Transverse colon (tissue), 4 donors: ENCODE data around the gene CELSR1. TPM values are rescaled to one million over a fixed set of nuclear protein-coding genes. Genes with fewer than 3 reads are reported as not detected.

Experiments
- DNase-seq: peaks from one replicate; pipeline ENCODE4 v3.0.0-alpha.2; 2019
- H3K27ac ChIP-seq, 4 donors: fragments of 200-600 bp; sonication (generic); 2 replicates each; pipeline ENCODE4 v1.5.1; 2016 to 2018; ENCODE audit warnings: inconsistent platforms in 4 of 4
- H3K27me3 ChIP-seq: fragments of 200-600 bp; sonication (generic); 2 replicates; pipeline ENCODE4 v1.5.1; 2017; ENCODE audit warnings: inconsistent platforms
- H3K36me3 ChIP-seq, 4 donors: fragments of 200-600 bp; sonication (generic); 2 replicates each; pipeline ENCODE4 v1.5.1; 2017 to 2019; ENCODE audit warnings: inconsistent platforms in 4 of 4
- H3K4me1 ChIP-seq, 4 donors: fragments of 200-600 bp; sonication (generic); 2 replicates each; pipeline ENCODE4 v1.5.1; 2017 to 2020; ENCODE audit warnings: inconsistent platforms in 4 of 4
- H3K4me3 ChIP-seq, 4 donors: fragments of 200-600 bp; sonication (generic); 1 replicate in 1 of 4; 2 replicates in 3 of 4; pipeline versions ENCODE4 v1.5.1 to v1.6.1; 2017 to 2019; ENCODE audit warnings: inconsistent platforms in 4 of 4
- H3K9me3 ChIP-seq, 2 donors: fragments of 200-600 bp; sonication (generic); 2 replicates each; pipeline ENCODE4 v1.5.1; 2017 to 2019; ENCODE audit warnings: inconsistent platforms in 2 of 2
- EP300 ChIP-seq: sonication (generic); formaldehyde crosslinking; IDR thresholded peaks from one replicate; pipeline ENCODE4 v1.6.1; 2017; ENCODE audit warnings: antibody characterized with exemption, low read depth
- POLR2A ChIP-seq: fragments of 450-650 bp; IDR thresholded peaks from one replicate; pipeline ENCODE4 v1.6.1; 2016; ENCODE audit warnings: antibody characterized with exemption, mild to moderate bottlenecking, moderate library complexity
- POLR2AphosphoS5 ChIP-seq, 3 donors: sonication (generic); formaldehyde crosslinking; IDR thresholded peaks; one replicate each; pipeline ENCODE4 v1.6.1; 2016; ENCODE audit warnings: antibody characterized with exemption in 3 of 3
- WGBS, 2 donors: methylation state at CpG; one replicate each; pipeline ENCODE4 v1.1.5; 2018; ENCODE audit warnings: low coverage in 1 of 2; 5-methylcytosine and 5-hydroxymethylcytosine counted together
- in situ Hi-C, 4 donors: fragments of 200-750 bp; cut with MboI; loops; one replicate each; pipeline versions ENCODE4 v1.15.0 to v1.15.1; 2017; ENCODE audit warnings: low sequenced_read_pairs in 3 of 4, low pct_ligation_motif_present in 1 of 4, low pct_unique_long_range_greater_than_20kb in 1 of 4
- intact Hi-C: fragments of 100-400 bp; cut with DNase I; formaldehyde crosslinking; loops from one replicate; pipeline ENCODE4 v1.15.1; 2023; ENCODE audit warnings: low total_unique reads
- total RNA-seq, 4 donors: library from RNA; depleted of rRNA; stranded (reverse); fragments of >200 nt; gene quantifications; one replicate each; pipeline ENCODE4 v1.1.0, GENCODE V29; 2016
- TF ChIP-seq, protein P1 (sequence below), 5 experiments: fragments of 200-600 bp in 3 of 5; fragments of 450-650 bp in 2 of 5; sonication (generic) in 3 of 5; IDR thresholded peaks; 1 replicate in 2 of 5; 2 replicates in 3 of 5; pipeline ENCODE4 v1.5.1; 2016 to 2017; ENCODE audit warnings: antibody characterized with exemption in 5 of 5, inconsistent platforms in 3 of 5, mild to moderate bottlenecking in 2 of 5, moderate library complexity in 1 of 5

Gene CELSR1
- total RNA-seq, 4 donors from 2014 or later = 0.96 to 2.5 (median 1.4) TPM

DNA sequence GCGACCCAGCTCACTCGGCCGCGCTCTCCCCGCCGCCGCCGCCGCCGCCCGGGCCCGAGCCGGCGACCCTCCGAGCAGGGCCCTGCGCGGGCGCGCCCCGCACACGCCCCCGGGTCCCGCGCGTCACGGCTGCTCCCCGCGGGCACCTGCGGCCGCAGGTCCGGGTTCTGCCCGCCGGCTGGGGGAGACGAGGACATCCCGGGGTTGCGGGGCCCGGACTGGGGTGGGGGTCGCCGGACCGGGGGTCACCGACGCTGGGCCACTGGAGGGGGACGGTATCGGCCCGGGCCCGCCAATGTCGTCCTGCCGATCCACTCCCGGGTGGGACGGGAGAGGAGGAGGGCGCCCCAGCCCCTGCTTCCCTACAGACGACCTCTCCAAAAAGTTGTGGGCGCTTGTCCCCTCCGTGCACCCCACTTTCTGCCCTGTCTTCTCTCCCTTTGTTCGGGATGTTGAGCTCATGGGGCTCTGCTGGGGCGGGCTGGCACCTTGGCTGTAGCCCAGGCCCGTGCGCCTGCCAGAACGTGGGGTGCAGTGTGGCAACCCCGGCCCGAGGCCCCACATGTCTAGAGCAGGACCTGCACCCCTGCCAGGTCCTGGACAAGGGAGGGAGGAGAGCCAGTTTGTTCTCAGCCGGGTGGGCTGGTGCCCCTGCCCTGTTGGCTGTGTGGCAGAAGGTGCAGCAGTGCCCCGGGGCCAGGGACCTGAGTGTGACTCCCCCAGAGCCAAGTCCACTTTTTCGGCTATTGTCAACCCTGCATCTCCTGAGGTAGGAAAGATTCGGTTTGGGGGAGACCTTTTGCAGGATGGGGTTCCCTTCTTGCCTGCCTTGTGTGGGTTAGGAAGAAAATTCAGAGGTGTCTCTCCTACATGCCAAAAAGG is 40.2 kb upstream of the CELSR1 start:
- H3K27me3 ChIP-seq = no peaks in the 10 kb centered on the region
- intact Hi-C loops = no loop called here
- H3K36me3 ChIP-seq = no peaks in the 10 kb centered on the region
- H3K27ac ChIP-seq = peak overlapping the region; percentile 82 to 91 (median 89)
- H3K4me1 ChIP-seq = peaks cover 40 to 72% (median 69%) of the 10 kb centered on the region in 4 donors
- in situ Hi-C loops = no loop called here
- WGBS, 2 donors = 16% methylated on average over 12 of the region's 65 CpGs; no CpG with 5 or more reads in 1 of the 2 donors
- peak; percentile 41 for DNase-seq
- TF ChIP-seq POLR2A (no peak), POLR2AphosphoS5 (IDR thresholded peaks at IDR 0.05) (no peak), EP300 (no peak)
- TF ChIP-seq, protein P1, sequence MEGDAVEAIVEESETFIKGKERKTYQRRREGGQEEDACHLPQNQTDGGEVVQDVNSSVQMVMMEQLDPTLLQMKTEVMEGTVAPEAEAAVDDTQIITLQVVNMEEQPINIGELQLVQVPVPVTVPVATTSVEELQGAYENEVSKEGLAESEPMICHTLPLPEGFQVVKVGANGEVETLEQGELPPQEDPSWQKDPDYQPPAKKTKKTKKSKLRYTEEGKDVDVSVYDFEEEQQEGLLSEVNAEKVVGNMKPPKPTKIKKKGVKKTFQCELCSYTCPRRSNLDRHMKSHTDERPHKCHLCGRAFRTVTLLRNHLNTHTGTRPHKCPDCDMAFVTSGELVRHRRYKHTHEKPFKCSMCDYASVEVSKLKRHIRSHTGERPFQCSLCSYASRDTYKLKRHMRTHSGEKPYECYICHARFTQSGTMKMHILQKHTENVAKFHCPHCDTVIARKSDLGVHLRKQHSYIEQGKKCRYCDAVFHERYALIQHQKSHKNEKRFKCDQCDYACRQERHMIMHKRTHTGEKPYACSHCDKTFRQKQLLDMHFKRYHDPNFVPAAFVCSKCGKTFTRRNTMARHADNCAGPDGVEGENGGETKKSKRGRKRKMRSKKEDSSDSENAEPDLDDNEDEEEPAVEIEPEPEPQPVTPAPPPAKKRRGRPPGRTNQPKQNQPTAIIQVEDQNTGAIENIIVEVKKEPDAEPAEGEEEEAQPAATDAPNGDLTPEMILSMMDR (IDR thresholded peaks at IDR 0.05) = no peak
- peak overlapping the region; percentile 48 to 83 (median 78) for H3K4me3 ChIP-seq
- H3K9me3 ChIP-seq = no peaks in the 10 kb centered on the region

DNA sequence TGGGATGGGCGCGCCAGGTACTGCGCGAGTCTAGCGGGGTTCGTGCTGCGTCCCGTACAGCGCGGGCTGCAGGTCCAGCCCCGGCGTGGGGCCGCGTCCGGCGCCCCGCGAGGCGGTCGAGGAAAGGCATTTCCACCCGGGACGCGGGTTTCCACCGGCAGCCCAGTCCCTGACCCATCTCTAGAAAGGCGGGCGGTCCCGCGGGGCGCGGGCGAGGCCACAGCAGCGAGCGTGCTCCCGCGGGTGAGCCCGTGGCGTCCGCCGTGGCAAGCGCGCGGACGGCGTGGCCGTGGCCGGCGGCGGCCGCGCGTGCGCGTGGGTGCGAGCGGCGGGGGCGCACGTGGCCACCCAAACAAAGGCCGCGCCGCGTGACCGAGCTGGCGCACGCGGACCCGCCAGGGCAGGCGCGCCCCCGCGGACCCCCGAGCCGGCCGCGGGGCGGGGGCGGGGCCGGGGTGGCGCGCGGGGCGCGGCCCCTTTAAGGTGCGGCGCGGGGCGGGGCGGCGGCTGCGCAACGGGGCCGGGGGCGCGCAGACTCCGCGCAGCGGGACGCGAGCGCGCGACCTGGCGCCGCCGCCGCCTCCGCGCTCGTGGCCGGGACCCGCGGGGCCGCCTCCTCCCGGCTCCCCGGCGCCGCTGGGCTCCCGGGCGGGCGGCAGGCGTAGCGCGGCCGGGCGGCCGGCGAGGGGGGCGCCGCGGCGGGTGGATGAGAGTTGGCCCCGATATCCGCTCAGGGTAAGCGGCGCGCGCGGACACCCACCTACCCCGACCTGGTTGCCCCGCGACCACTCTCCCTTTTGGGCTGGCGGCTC is 39.3 kb upstream of the CELSR1 start:
- Histone ChIP-seq H3K36me3 (no peaks in the 10 kb centered on the region), H3K9me3 (peaks cover under 1 to 5% of the 10 kb centered on the region in 2 donors), H3K27ac (peak overlapping the region; percentile 82 to 91 (median 89)), H3K4me1 (peaks cover 36 to 64% (median 62%) of the 10 kb centered on the region in 4 donors), H3K4me3 (peak overlapping the region; percentile 18 to 80 (median 62)), H3K27me3 (no peaks in the 10 kb centered on the region)
- TF ChIP-seq POLR2AphosphoS5 (IDR thresholded peaks at IDR 0.05) = peak in 1 of 3 donors; percentile 27
- TF ChIP-seq, protein P1 (IDR thresholded peaks at IDR 0.05) = no peak
- in situ Hi-C loops = no loop called here
- 3 to 16% methylated on average over 5 to 7 of the region's 142 CpGs for WGBS, 2 donors
- intact Hi-C loops = no loop called here
- DNase-seq = peak; percentile 66

DNA sequence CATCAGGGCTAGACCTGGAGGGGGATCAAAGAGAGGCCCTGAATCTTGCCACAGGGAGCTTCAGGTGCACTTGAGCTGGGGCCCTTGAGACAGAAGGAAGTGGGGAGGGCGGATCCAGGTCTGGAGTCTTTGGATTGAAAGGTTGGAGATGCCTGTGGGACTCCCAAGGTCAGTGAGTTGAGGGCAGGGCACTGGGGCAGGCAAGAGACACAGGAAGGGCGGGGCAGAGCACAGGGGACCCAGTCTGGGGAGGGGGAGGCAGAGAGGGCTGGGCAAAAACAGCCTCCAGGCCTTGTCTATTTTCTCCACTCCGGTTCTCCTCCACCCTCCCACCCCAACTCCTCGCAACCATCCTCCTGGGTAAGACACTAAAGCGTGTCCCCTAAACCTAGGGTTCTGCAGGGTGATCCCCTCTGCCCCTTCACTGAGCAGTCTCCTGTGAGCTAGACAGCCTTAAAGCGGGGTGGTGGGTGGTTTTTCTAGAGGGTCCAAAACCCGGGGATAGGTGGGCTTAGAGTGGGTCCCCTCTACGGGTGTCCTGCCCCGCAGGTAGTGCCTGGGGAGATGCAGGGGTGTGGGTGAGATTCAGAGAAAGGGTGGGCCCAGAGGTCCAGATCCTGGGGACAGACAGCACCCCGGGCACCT is 38.6 kb upstream of the CELSR1 start:
- intact Hi-C loops (no loop called here), in situ Hi-C loops (no loop called here)
- Histone ChIP-seq H3K9me3 (peaks cover 5 to 6% of the 10 kb centered on the region in 2 donors), H3K27me3 (no peaks in the 10 kb centered on the region), H3K4me1 (peaks cover 32 to 57% (median 55%) of the 10 kb centered on the region in 4 donors), H3K27ac (peak overlapping the region; percentile 77 to 81 (median 79)), H3K36me3 (no peaks in the 10 kb centered on the region), H3K4me3 (peak overlapping the region; percentile 12 to 47 (median 29))
- peak; percentile 74 for DNase-seq
- TF ChIP-seq POLR2A (no peak), EP300 (no peak), POLR2AphosphoS5 (IDR thresholded peaks at IDR 0.05) (no peak)
- TF ChIP-seq, protein P1 (IDR thresholded peaks at IDR 0.05) = no peak
- 42 to 53% methylated on average over 4 to 9 of the region's 10 CpGs for WGBS, 2 donors
